Adrenal gland (tissue), 5 donors: ENCODE measurements around the gene TNS3.

Source experiments
- POLR2A ChIP-seq, 2 donors: fragments of 450-650 bp; IDR thresholded peaks; one replicate each; pipeline ENCODE4 v1.6.1; 2017; ENCODE audit warnings: antibody characterized with exemption in 2 of 2, mild to moderate bottlenecking in 2 of 2, moderate library complexity in 1 of 2
- TF ChIP-seq, protein P1 (sequence below), 6 experiments: fragments of 450-650 bp in 4 of 6; fragments of 200-600 bp in 2 of 6; sonication (generic) in 1 of 6; IDR thresholded peaks; 1 replicate in 5 of 6; 2 replicates in 1 of 6; pipeline versions ENCODE4 v1.5.1 to v1.8.0; 2016 to 2021; ENCODE audit warnings: antibody characterized with exemption in 6 of 6, mild to moderate bottlenecking in 2 of 6, moderate library complexity in 1 of 6
- donor health status: DM: no; HTN: no; CAD: no.

DNA sequence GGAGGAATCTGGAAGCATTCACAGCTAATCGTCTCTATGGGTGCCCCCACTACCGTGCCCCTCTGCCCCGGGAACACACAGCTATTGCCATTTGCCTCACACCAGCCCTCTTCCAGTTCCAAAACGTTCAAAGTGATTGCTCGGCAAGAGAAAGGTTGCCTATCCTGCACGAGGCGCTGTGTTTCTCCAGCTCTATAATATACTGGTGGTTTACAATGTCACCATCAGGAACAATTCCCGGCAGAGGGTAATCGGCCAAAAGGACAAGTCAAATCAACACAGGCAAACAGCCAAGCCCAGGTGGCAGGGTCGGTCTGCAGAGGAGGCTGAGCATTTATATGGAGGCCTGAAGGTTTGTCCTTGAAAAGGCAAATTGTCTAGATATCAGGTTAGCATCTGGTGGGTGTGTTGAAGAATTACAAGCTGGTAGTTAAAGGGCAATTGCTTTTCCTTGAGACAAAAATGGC lies 29.2 kb upstream of the TNS3 start:
- TF ChIP-seq, protein P1, sequence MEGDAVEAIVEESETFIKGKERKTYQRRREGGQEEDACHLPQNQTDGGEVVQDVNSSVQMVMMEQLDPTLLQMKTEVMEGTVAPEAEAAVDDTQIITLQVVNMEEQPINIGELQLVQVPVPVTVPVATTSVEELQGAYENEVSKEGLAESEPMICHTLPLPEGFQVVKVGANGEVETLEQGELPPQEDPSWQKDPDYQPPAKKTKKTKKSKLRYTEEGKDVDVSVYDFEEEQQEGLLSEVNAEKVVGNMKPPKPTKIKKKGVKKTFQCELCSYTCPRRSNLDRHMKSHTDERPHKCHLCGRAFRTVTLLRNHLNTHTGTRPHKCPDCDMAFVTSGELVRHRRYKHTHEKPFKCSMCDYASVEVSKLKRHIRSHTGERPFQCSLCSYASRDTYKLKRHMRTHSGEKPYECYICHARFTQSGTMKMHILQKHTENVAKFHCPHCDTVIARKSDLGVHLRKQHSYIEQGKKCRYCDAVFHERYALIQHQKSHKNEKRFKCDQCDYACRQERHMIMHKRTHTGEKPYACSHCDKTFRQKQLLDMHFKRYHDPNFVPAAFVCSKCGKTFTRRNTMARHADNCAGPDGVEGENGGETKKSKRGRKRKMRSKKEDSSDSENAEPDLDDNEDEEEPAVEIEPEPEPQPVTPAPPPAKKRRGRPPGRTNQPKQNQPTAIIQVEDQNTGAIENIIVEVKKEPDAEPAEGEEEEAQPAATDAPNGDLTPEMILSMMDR (IDR thresholded peaks at IDR 0.05): no peak
- TF ChIP-seq POLR2A (IDR thresholded peaks at IDR 0.05): no peak
